IMR-90 (cell line): ENCODE measurements around the gene FBXL4. TPM values are rescaled to one million over a fixed set of nuclear protein-coding genes. Genes with fewer than 3 reads are reported as not detected.

Source experiments
- ATAC-seq: fragments of 200-7000 bp; cut with Tn5 transposase; 2 replicates; pipeline ENCODE4 v1.9.1; 2020; ENCODE audit warnings: low read depth, mild to moderate bottlenecking, moderate library complexity
- BruUV-seq: library from RNA; stranded (reverse); fragments of 400-500 nt; replicated peaks from 2 replicates; lab custom pipeline; 2021; lab: Mats Ljungman, UMichigan
- CTCF ChIA-PET: fragments of 300-600 bp; formaldehyde crosslinking; extraction: SDS; loops from one replicate; lab custom pipeline; 2021; ENCODE audit warnings: antibody characterized with exemption; lab: Yijun Ruan, JAX
- POLR2A ChIA-PET: fragments of 300-600 bp; sonication (Branson Sonifier 250); formaldehyde crosslinking; loops from one replicate; lab custom pipeline; 2022; ENCODE audit warnings: antibody characterized with exemption; ENCODE audit not compliant: unreplicated experiment; lab: Charles Lee
- DNase-seq: peaks from one replicate; pipeline ENCODE4 v3.0.0; 2013
- H2AFZ ChIP-seq: replicated peaks from 2 replicates; pipeline ENCODE3; 2013; ENCODE audit warnings: low read length, mild to moderate bottlenecking; ENCODE audit not compliant: poor library complexity
- H2AK5ac ChIP-seq: 2 replicates; pipeline ENCODE4 v1.6.1; 2013; ENCODE audit warnings: low read depth, low read length, inconsistent platforms
- H2AK9ac ChIP-seq: replicated peaks from 2 replicates; pipeline ENCODE3; 2013; ENCODE audit warnings: mild to moderate bottlenecking, low read depth, low read length, moderate library complexity; ENCODE audit not compliant: poor library complexity
- H2BK120ac ChIP-seq: 2 replicates; pipeline ENCODE4 v1.6.1; 2013; ENCODE audit warnings: low read depth, low read length, inconsistent platforms
- H2BK15ac ChIP-seq: 3 replicates; pipeline ENCODE4 v1.6.1; 2013; ENCODE audit warnings: low read depth, low read length, inconsistent platforms
- H2BK20ac ChIP-seq: 2 replicates; pipeline ENCODE4 v1.6.1; 2013; ENCODE audit warnings: low read depth, mild to moderate bottlenecking, inconsistent platforms, low read length, moderate library complexity
- H2BK5ac ChIP-seq: 2 replicates; pipeline ENCODE4 v1.6.1; 2013; ENCODE audit warnings: mild to moderate bottlenecking, low read depth, low read length, inconsistent platforms; ENCODE audit not compliant: poor library complexity, severe bottlenecking
- H3K14ac ChIP-seq: replicated peaks from 2 replicates; pipeline ENCODE4 v1.6.1; 2013; ENCODE audit warnings: low read depth, low read length, inconsistent platforms
- H3K18ac ChIP-seq: 2 replicates; pipeline ENCODE4 v1.6.1; 2013; ENCODE audit warnings: low read depth, low read length, control low read depth
- H3K23ac ChIP-seq: 2 replicates; pipeline ENCODE4 v1.6.1; 2013; ENCODE audit warnings: low read depth, low read length, inconsistent platforms
- H3K27ac ChIP-seq: 2 replicates; pipeline ENCODE4 v1.5.1; 2013; ENCODE audit warnings: mild to moderate bottlenecking, control low read depth, low read length; ENCODE audit not compliant: insufficient read depth
- H3K27me3 ChIP-seq: 2 replicates; pipeline ENCODE4 v1.6.1; 2013; ENCODE audit warnings: low read length; ENCODE audit not compliant: control insufficient read depth, insufficient read depth
- H3K36me3 ChIP-seq: 2 replicates; pipeline ENCODE4 v1.6.1; 2013; ENCODE audit warnings: low read length, mixed read lengths; ENCODE audit not compliant: control insufficient read depth, insufficient read depth
- H3K4ac ChIP-seq: 2 replicates; pipeline ENCODE4 v1.6.1; 2013; ENCODE audit warnings: low read depth, low read length, inconsistent platforms
- H3K4me1 ChIP-seq: 2 replicates; pipeline ENCODE4 v1.6.1; 2013; ENCODE audit warnings: low read length, mixed read lengths; ENCODE audit not compliant: control insufficient read depth, insufficient read depth
- H3K4me2 ChIP-seq: 2 replicates; pipeline ENCODE4 v1.6.1; 2013; ENCODE audit warnings: low read depth, mild to moderate bottlenecking, control low read depth, low read length, moderate library complexity
- H3K4me3 ChIP-seq: 2 replicates; pipeline ENCODE4 v1.5.1; 2013; ENCODE audit warnings: low read depth, mild to moderate bottlenecking, control low read depth, low read length, moderate library complexity; ENCODE audit not compliant: insufficient read depth
- H3K56ac ChIP-seq: 2 replicates; pipeline ENCODE4 v1.6.1; 2013; ENCODE audit warnings: low read length, inconsistent platforms; ENCODE audit not compliant: insufficient read depth; ENCODE audit errors: extremely low read depth
- H3K79me1 ChIP-seq, 2 experiments: 2 replicates each; pipeline ENCODE4 v1.6.1; 2013; ENCODE audit warnings: low read length in 2 of 2, inconsistent platforms in 1 of 2, low read depth in 1 of 2
- H3K9ac ChIP-seq: 2 replicates; pipeline ENCODE4 v1.6.1; 2013; ENCODE audit warnings: low read depth, low read length, control low read depth
- H3K9me1 ChIP-seq: 2 replicates; pipeline ENCODE4 v1.6.1; 2013; ENCODE audit warnings: low read length, inconsistent platforms; ENCODE audit not compliant: insufficient read depth
- H3K9me3 ChIP-seq: 2 replicates; pipeline ENCODE4 v1.6.1; 2013; ENCODE audit warnings: low read length; ENCODE audit not compliant: control insufficient read depth, insufficient read depth
- H4K20me1 ChIP-seq: 2 replicates; pipeline ENCODE4 v1.6.1; 2013; ENCODE audit warnings: low read length, inconsistent platforms; ENCODE audit not compliant: insufficient read depth
- H4K5ac ChIP-seq: 2 replicates; pipeline ENCODE4 v1.6.1; 2013; ENCODE audit warnings: mild to moderate bottlenecking, low read depth, low read length, control low read depth
- H4K8ac ChIP-seq, 2 experiments: 2 replicates each; pipeline ENCODE4 v1.6.1; 2013; ENCODE audit warnings: low read depth in 2 of 2, low read length in 2 of 2, control low read depth in 1 of 2, inconsistent platforms in 1 of 2
- H4K91ac ChIP-seq: 2 replicates; pipeline ENCODE4 v1.6.1; 2013; ENCODE audit warnings: low read depth, low read length, inconsistent platforms; ENCODE audit not compliant: insufficient read depth
- BHLHE40 ChIP-seq: fragments of 150-350 bp; IDR thresholded peaks from 2 replicates; pipeline ENCODE4 v1.6.1; 2016; ENCODE audit warnings: mild to moderate bottlenecking, low read depth, low read length
- CEBPB ChIP-seq: IDR thresholded peaks from 2 replicates; pipeline ENCODE4 v1.6.1; 2012; ENCODE audit warnings: low read depth, low read length, improper control_type of control experiment
- CHD1 ChIP-seq: IDR thresholded peaks from 2 replicates; pipeline ENCODE4 v1.6.1; 2012; ENCODE audit warnings: low read depth, low read length, improper control_type of control experiment
- CTCF ChIP-seq: conservative IDR thresholded peaks from 2 replicates; pipeline ENCODE4 v1.5.1; 2012; ENCODE audit warnings: mild to moderate bottlenecking, low read depth, low read length, improper control_type of control experiment
- ELK1 ChIP-seq: fragments of 150-350 bp; IDR thresholded peaks from 2 replicates; pipeline ENCODE4 v1.6.1; 2016; ENCODE audit warnings: low read depth, mild to moderate bottlenecking, low read length, moderate library complexity, borderline replicate concordance
- FOS ChIP-seq: fragments of 150-350 bp; IDR thresholded peaks from 2 replicates; pipeline ENCODE4 v1.6.1; 2016; ENCODE audit warnings: low read depth, low read length
- MAFK ChIP-seq: IDR thresholded peaks from 2 replicates; pipeline ENCODE4 v1.6.1; 2012; ENCODE audit warnings: low read depth, low read length, improper control_type of control experiment
- MAZ ChIP-seq: IDR thresholded peaks from 2 replicates; pipeline ENCODE4 v1.6.1; 2012; ENCODE audit warnings: low read depth, mild to moderate bottlenecking, low read length, improper control_type of control experiment, moderate library complexity, borderline replicate concordance
- MXI1 ChIP-seq: IDR thresholded peaks from 2 replicates; pipeline ENCODE4 v1.6.1; 2012; ENCODE audit warnings: low read depth, mild to moderate bottlenecking, low read length, moderate library complexity, borderline replicate concordance
- NFE2L2 ChIP-seq: fragments of 150-350 bp; IDR thresholded peaks from 2 replicates; pipeline ENCODE4 v1.6.1; 2016; ENCODE audit warnings: low read depth, mild to moderate bottlenecking, low read length
- POLR2A ChIP-seq: IDR thresholded peaks from 2 replicates; pipeline ENCODE4 v1.6.1; 2012; ENCODE audit warnings: mild to moderate bottlenecking, low read depth, low read length
- RAD21 ChIP-seq: IDR thresholded peaks from 2 replicates; pipeline ENCODE4 v1.6.1; 2012; ENCODE audit warnings: low read length, improper control_type of control experiment
- RCOR1 ChIP-seq: IDR thresholded peaks from 2 replicates; pipeline ENCODE4 v1.6.1; 2012; ENCODE audit warnings: mild to moderate bottlenecking, low read length, improper control_type of control experiment; ENCODE audit not compliant: insufficient replicate concordance
- RFX5 ChIP-seq: IDR thresholded peaks from 2 replicates; pipeline ENCODE4 v1.8.0; 2012; ENCODE audit warnings: low read depth, mild to moderate bottlenecking, low read length, moderate library complexity
- SMC3 ChIP-seq: fragments of 150-350 bp; IDR thresholded peaks from 2 replicates; pipeline ENCODE4 v1.6.1; 2016; ENCODE audit warnings: low read depth, mild to moderate bottlenecking, antibody characterized with exemption, low read length, moderate library complexity
- USF2 ChIP-seq: fragments of 150-350 bp; IDR thresholded peaks from 2 replicates; pipeline ENCODE4 v1.6.1; 2017; ENCODE audit warnings: mild to moderate bottlenecking, antibody characterized with exemption, low read length, low read depth
- WGBS, 2 experiments: methylation state at CpG; one replicate each; pipeline versions ENCODE4 v1.1.5 to v1.1.7; 2013; ENCODE audit warnings: missing lambda C conversion rate in 2 of 2; ENCODE audit not compliant: insufficient read length in 1 of 2; ENCODE audit errors: extremely low coverage in 2 of 2; 5-methylcytosine and 5-hydroxymethylcytosine counted together
- dilution Hi-C: fragments of 300-500 bp; cut with HindIII; formaldehyde crosslinking; loops from one replicate; pipeline ENCODE4 v1.14.3; 2018; ENCODE audit warnings: low sequenced_read_pairs; ENCODE audit not compliant: unreplicated experiment
- in situ Hi-C: fragments of 300-500 bp; cut with MboI; formaldehyde crosslinking; loops from 3 replicates; pipeline ENCODE4 v1.14.3; 2019; ENCODE audit warnings: low sequenced_read_pairs, inconsistent platforms, mixed read lengths
- intact Hi-C: fragments of 100-400 bp; cut with micrococcal nuclease; formaldehyde crosslinking; loops from 2 replicates; pipeline ENCODE4 v1.10.0; 2022
- polyA plus RNA-seq, 3 experiments: library from polyadenylated mRNA; depleted of rRNA; stranded (reverse); fragments of >200 nt; gene quantifications; 2 replicates each; pipeline ENCODE4 v1.2.3, GENCODE V29; 2012; ENCODE audit warnings: low replicate concordance in 1 of 3
- total RNA-seq: library from RNA; depleted of rRNA; stranded (reverse); fragments of >200 nt; gene quantifications from 2 replicates; pipeline ENCODE4 v1.2.3, GENCODE V29; 2012

The FBXL4 gene
- total and polyA plus RNA-seq, 2 of the 4 experiments (the other 2 are of a cell fraction): 7.8 to 17.6 TPM

- Histone ChIP-seq H3K4ac (no peak overlapping the region), H3K27ac (no peak overlapping the region), H3K4me3 (no peak overlapping the region), H4K20me1 (no peaks in the 10 kb centered on the region; the same call in 1 of the 2 replicates), H3K4me2 (no peak overlapping the region), H3K4me1 (no peaks in the 10 kb centered on the region), H3K9me3 (no peaks in the 10 kb centered on the region), H3K27me3 (no peaks in the 10 kb centered on the region), H4K5ac (no peak overlapping the region), H3K9me1 (peaks cover 5% of the 10 kb centered on the region; the same call in 1 of the 2 replicates), H2AK5ac (no peak overlapping the region), H3K23ac (no peak overlapping the region), H3K9ac (no peak overlapping the region), H3K36me3 (0 out of 2 replicates have a peak, but pooled peaks cover 1% of the 10 kb centered on the region), H3K79me1 (peaks cover 6 to 10% of the 10 kb centered on the region in 2 experiments; a peak in 3 of 4 replicates), H2BK5ac (no peak overlapping the region), H3K18ac (no peak overlapping the region), H2AK9ac (no peak overlapping the region), H4K91ac (no peak overlapping the region), H3K14ac (no peak overlapping the region), H2BK20ac (no peak overlapping the region), H2BK120ac (no peak overlapping the region), H3K56ac (no peak overlapping the region), H2AFZ (no peak overlapping the region), H2BK15ac (no peak overlapping the region), H4K8ac (no peak overlapping the region)
- TF ChIP-seq RAD21 (no peak), RFX5 (no peak), NFE2L2 (no peak), RCOR1 (no peak), MAFK (no peak), SMC3 (no peak), ELK1 (no peak), USF2 (no peak), POLR2A (no peak), MAZ (no peak), MXI1 (no peak), CHD1 (no peak), BHLHE40 (no peak), CTCF (no peak), CEBPB (no peak), FOS (no peak)
- no TSS peak for BruUV-seq
- in situ Hi-C loops: no loop called here
- ChIA-PET CTCF (interaction anchor here (1.3 kb wide), 1 partner anchor 10 kb away, joined by 3 read pairs; no protein-coding TSS in a partner anchor), POLR2A (no interaction called here)
- intact Hi-C loops: no loop called here
- ATAC-seq (no peak), DNase-seq (no peak)
- no CpG with 5 or more reads among the region's 5 CpGs for WGBS, 2 experiments
- dilution Hi-C loops: no loop called here
Observed at GRCh38 chr6:98925831-98926230, 21.9 kb downstream of the FBXL4 start.
